Prostate gland (tissue), 2 donors: ENCODE data around the gene C10orf143.

ENCODE experiments used
- POLR2A ChIP-seq: fragments of 450-650 bp; IDR thresholded peaks from one replicate; pipeline ENCODE4 v1.6.1; 2016; ENCODE audit warnings: antibody characterized with exemption, mild to moderate bottlenecking
- POLR2AphosphoS5 ChIP-seq: sonication (generic); formaldehyde crosslinking; IDR thresholded peaks from one replicate; pipeline ENCODE4 v1.6.1; 2017; ENCODE audit warnings: antibody characterized with exemption
- TF ChIP-seq, protein P1 (sequence below), 4 experiments: fragments of 200-600 bp in 2 of 4; fragments of 450-650 bp in 2 of 4; sonication (generic) in 2 of 4; IDR thresholded peaks; 1 replicate in 3 of 4; 2 replicates in 1 of 4; pipeline ENCODE4 v1.5.1; 2016 to 2019; ENCODE audit warnings: antibody characterized with exemption in 4 of 4, mild to moderate bottlenecking in 2 of 4, moderate library complexity in 2 of 4

DNA sequence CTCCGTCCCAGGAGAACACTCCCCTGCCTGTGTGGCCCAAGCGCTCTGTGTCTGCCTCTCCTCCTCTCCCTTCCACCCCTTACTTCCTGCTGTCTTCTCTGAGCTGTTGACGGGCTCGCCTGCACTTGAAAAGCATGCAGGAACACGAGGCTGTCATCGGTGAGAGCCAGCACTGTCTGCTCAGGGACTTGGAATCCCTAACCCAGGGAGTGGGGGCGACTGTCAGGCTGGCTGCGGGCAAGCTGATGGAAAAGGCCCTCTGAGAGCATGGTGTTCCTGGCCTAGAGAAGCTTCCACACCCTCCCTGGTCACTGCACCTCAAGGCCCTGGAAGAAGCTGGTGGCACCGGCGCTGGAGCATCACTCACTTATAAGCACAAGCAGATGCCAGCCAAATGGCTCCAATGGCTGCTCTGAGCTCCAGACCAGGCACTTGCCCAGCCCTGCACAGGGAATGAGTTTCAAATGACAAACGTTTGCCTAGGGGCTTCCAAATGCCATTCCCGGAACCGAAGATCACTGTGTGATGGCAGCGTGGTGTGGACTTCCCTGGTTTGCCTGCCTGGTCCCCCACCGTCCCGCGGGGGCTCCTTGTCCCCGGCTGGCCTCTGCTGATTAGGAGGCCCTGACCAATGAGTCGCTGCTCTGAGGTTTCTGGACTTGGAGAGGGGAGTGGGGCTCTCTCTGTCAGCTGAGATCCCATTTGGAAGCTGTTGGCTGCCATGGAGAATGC is 89.8 kb downstream of the C10orf143 start:
- TF ChIP-seq, protein P1, sequence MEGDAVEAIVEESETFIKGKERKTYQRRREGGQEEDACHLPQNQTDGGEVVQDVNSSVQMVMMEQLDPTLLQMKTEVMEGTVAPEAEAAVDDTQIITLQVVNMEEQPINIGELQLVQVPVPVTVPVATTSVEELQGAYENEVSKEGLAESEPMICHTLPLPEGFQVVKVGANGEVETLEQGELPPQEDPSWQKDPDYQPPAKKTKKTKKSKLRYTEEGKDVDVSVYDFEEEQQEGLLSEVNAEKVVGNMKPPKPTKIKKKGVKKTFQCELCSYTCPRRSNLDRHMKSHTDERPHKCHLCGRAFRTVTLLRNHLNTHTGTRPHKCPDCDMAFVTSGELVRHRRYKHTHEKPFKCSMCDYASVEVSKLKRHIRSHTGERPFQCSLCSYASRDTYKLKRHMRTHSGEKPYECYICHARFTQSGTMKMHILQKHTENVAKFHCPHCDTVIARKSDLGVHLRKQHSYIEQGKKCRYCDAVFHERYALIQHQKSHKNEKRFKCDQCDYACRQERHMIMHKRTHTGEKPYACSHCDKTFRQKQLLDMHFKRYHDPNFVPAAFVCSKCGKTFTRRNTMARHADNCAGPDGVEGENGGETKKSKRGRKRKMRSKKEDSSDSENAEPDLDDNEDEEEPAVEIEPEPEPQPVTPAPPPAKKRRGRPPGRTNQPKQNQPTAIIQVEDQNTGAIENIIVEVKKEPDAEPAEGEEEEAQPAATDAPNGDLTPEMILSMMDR (IDR thresholded peaks at IDR 0.05), result no peak
- TF ChIP-seq POLR2A (no peak), POLR2AphosphoS5 (no peak)
